ENCODE data around the gene GALNT17.

Gene GALNT17

DNA sequence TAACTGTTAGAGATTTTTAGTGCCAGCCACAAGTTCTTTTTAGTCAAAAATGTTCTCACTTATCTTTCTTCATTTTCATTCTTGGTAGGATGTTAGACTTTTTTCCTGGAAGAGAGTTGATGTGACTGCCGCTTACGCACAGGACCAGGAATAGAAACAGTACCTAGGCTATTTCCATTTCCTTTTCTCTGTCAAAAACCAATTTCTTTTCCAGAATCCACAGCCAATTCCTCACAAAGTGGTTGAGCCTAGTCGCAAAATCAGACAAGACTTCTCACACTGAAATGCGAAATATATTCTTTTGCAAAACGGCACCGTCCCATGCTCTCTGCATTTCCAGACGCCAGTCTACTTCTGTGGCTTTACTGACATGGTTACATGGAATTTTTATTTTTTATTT, 394.2 kb downstream of the GALNT17 start:
- Histone ChIP-seq H3K79me2 (ENCODE audit: control insufficient read depth, insufficient read depth, low read length, poor library complexity) (no peaks in the 10 kb centered on the region), H3K4me2 (ENCODE audit: low read length) (no peak overlapping the region), H3K9ac (ENCODE audit: low read length) (no peak overlapping the region), H3K4me3 (ENCODE audit: low read depth, low read length) (no peak overlapping the region), H2BK120ac (ENCODE audit: insufficient read depth, low read length, poor library complexity) (no peak overlapping the region), H3K14ac (ENCODE audit: low read length) (no peak overlapping the region), H4K12ac (ENCODE audit: low read depth, low read length) (no peak overlapping the region), H3K18ac (ENCODE audit: low read length) (no peak overlapping the region), H4K8ac (ENCODE audit: low read depth, low read length) (no peak overlapping the region), H3K27me3 (ENCODE audit: insufficient read depth, low read length) (no peaks in the 10 kb centered on the region), H2AK5ac (ENCODE audit: low read length) (no peak overlapping the region), H3K27ac (ENCODE audit: low read depth, low read length) (no peak overlapping the region), H3K79me1 (ENCODE audit: low read length) (no peaks in the 10 kb centered on the region), H3K36me3 (ENCODE audit: control insufficient read depth in 1 of 2, insufficient read depth in 2 of 2, low read length in 2 of 2) (no peaks in the 10 kb centered on the region), H3K9me3 (ENCODE audit: insufficient read depth, low read depth, low read length) (peaks cover 3% of the 10 kb centered on the region), H3K4ac (ENCODE audit: low read depth, low read length) (no peak overlapping the region), H2BK12ac (ENCODE audit: low read length) (no peak overlapping the region), H2AFZ (ENCODE audit: insufficient read depth, low read length, poor library complexity) (no peak overlapping the region), H4K91ac (ENCODE audit: low read depth, low read length) (no peak overlapping the region), H3K23ac (ENCODE audit: low read length) (no peak overlapping the region), H3K4me1 (ENCODE audit: control insufficient read depth in 1 of 2, insufficient read depth in 2 of 2, low read length in 2 of 2) (no peaks in the 10 kb centered on the region), H2BK5ac (ENCODE audit: low read depth, low read length, poor library complexity) (no peak overlapping the region)
- DNase-seq, result no peak
- WGBS (ENCODE audit: extremely low coverage, insufficient coverage, insufficient read length), result no CpG with 5 or more reads among the region's 7 CpGs

DNA sequence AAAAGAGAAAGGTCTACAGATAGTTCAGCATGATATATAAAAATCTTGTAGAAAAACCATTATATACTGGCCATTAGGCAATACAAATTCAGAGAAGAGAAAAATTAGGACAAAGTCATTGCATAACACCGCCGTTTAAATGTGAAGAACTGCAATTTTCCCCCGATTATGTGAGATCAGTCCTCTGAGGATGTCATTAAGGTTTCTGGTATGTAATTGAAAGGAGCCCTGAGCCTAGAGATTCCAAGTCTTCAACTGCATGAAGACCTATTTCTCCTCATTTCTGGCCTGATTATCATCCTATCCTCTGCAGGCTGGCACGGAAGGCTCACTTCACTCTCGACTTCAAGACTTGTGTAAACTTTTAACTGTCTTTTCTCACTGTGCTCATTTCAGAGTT, 395.3 kb downstream of the GALNT17 start:
- H2BK5ac ChIP-seq (ENCODE audit: low read depth, low read length, poor library complexity), result no peak overlapping the region
- no peak overlapping the region for H3K4me2 ChIP-seq (ENCODE audit: low read length)
- no peaks in the 10 kb centered on the region for H3K79me1 ChIP-seq (ENCODE audit: low read length)
- H3K36me3 ChIP-seq (ENCODE audit: control insufficient read depth in 1 of 2, insufficient read depth in 2 of 2, low read length in 2 of 2), result no peaks in the 10 kb centered on the region
- H3K27me3 ChIP-seq (ENCODE audit: insufficient read depth, low read length), result no peaks in the 10 kb centered on the region
- H2BK12ac ChIP-seq (ENCODE audit: low read length), result no peak overlapping the region
- H3K9me3 ChIP-seq (ENCODE audit: insufficient read depth, low read depth, low read length), result peaks cover 2% of the 10 kb centered on the region
- no peaks in the 10 kb centered on the region for H3K4me1 ChIP-seq (ENCODE audit: control insufficient read depth in 1 of 2, insufficient read depth in 2 of 2, low read length in 2 of 2)
- no peak overlapping the region for H3K18ac ChIP-seq (ENCODE audit: low read length)
- H3K23ac ChIP-seq (ENCODE audit: low read length), result no peak overlapping the region
- no peak overlapping the region for H4K8ac ChIP-seq (ENCODE audit: low read depth, low read length)
- DNase-seq, result no peak
- H2AK5ac ChIP-seq (ENCODE audit: low read length), result no peak overlapping the region
- no peak overlapping the region for H2AFZ ChIP-seq (ENCODE audit: insufficient read depth, low read length, poor library complexity)
- no peak overlapping the region for H3K9ac ChIP-seq (ENCODE audit: low read length)
- H3K4ac ChIP-seq (ENCODE audit: low read depth, low read length), result no peak overlapping the region
- whole genome bisulfite sequencing (ENCODE audit: extremely low coverage, insufficient coverage, insufficient read length), result no CpG with 5 or more reads among the region's 5 CpGs
- no peak overlapping the region for H4K91ac ChIP-seq (ENCODE audit: low read depth, low read length)
- no peak overlapping the region for H3K4me3 ChIP-seq (ENCODE audit: low read depth, low read length)
- no peak overlapping the region for H3K14ac ChIP-seq (ENCODE audit: low read length)
- no peaks in the 10 kb centered on the region for H3K79me2 ChIP-seq (ENCODE audit: control insufficient read depth, insufficient read depth, low read length, poor library complexity)
- no peak overlapping the region for H3K27ac ChIP-seq (ENCODE audit: low read depth, low read length)
- H4K12ac ChIP-seq (ENCODE audit: low read depth, low read length), result no peak overlapping the region
- no peak overlapping the region for H2BK120ac ChIP-seq (ENCODE audit: insufficient read depth, low read length, poor library complexity)

DNA sequence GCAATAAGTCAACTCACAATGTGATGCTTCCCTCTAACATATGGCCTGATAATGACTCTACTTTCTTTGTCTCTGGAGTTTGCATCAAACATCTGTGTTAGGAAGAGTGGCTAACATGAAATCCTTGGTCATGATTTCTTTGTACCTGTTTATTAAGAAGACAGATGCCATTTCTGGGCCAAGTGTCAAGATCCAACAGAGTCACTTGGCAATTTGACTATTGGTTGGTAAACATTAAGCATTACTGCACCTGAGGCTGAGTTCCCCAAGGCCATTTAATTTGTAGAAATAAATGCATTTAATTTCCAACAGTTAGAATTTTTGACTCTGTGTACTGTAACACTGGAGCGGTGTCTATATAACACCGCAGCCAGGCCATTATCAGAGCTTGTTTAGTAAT, 403.7 kb downstream of the GALNT17 start:
- H3K4me1 ChIP-seq (ENCODE audit: control insufficient read depth in 1 of 2, insufficient read depth in 2 of 2, low read length in 2 of 2), result no peaks in the 10 kb centered on the region
- no peak overlapping the region for H3K4me3 ChIP-seq (ENCODE audit: low read depth, low read length)
- H3K4ac ChIP-seq (ENCODE audit: low read depth, low read length), result no peak overlapping the region
- no peak overlapping the region for H2AFZ ChIP-seq (ENCODE audit: insufficient read depth, low read length, poor library complexity)
- H3K9ac ChIP-seq (ENCODE audit: low read length), result no peak overlapping the region
- WGBS (ENCODE audit: extremely low coverage, insufficient coverage, insufficient read length), result no CpG with 5 or more reads among the region's 2 CpGs
- H4K12ac ChIP-seq (ENCODE audit: low read depth, low read length), result no peak overlapping the region
- H2BK12ac ChIP-seq (ENCODE audit: low read length), result no peak overlapping the region
- H3K79me1 ChIP-seq (ENCODE audit: low read length), result no peaks in the 10 kb centered on the region
- H4K8ac ChIP-seq (ENCODE audit: low read depth, low read length), result no peak overlapping the region
- DNase-seq, result no peak
- H2AK5ac ChIP-seq (ENCODE audit: low read length), result no peak overlapping the region
- H4K91ac ChIP-seq (ENCODE audit: low read depth, low read length), result no peak overlapping the region
- no peaks in the 10 kb centered on the region for H3K79me2 ChIP-seq (ENCODE audit: control insufficient read depth, insufficient read depth, low read length, poor library complexity)
- no peak overlapping the region for H2BK5ac ChIP-seq (ENCODE audit: low read depth, low read length, poor library complexity)
- no peaks in the 10 kb centered on the region for H3K27me3 ChIP-seq (ENCODE audit: insufficient read depth, low read length)
- no peak overlapping the region for H3K18ac ChIP-seq (ENCODE audit: low read length)
- no peak overlapping the region for H3K14ac ChIP-seq (ENCODE audit: low read length)
- no peak overlapping the region for H3K23ac ChIP-seq (ENCODE audit: low read length)
- H3K4me2 ChIP-seq (ENCODE audit: low read length), result no peak overlapping the region
- H3K36me3 ChIP-seq (ENCODE audit: control insufficient read depth in 1 of 2, insufficient read depth in 2 of 2, low read length in 2 of 2), result no peaks in the 10 kb centered on the region
- H2BK120ac ChIP-seq (ENCODE audit: insufficient read depth, low read length, poor library complexity), result no peak overlapping the region
- H3K27ac ChIP-seq (ENCODE audit: low read depth, low read length), result no peak overlapping the region
- H3K9me3 ChIP-seq (ENCODE audit: insufficient read depth, low read depth, low read length), result no peaks in the 10 kb centered on the region

DNA sequence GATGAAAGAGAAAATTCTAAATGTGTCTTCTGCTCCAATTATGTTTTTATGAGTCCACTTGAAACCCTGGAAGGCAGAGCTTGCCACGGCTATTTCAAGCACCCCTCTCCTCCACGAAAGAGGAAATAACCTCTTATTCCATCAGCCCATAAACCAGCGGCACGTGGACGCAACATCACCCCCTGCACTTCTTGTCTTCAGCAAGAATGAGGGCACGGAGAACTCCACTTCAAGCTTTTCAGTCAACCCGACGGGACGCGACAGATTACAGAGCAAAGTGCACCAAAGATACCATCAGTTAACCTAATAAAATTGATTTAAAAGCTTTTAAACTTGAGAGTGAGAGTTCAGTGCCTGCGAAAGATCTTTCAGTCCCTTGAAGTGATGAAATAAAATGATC, 406.3 kb downstream of the GALNT17 start:
- Histone ChIP-seq H4K8ac (ENCODE audit: low read depth, low read length) (no peak overlapping the region), H2AFZ (ENCODE audit: insufficient read depth, low read length, poor library complexity) (no peak overlapping the region), H3K79me1 (ENCODE audit: low read length) (no peaks in the 10 kb centered on the region), H4K12ac (ENCODE audit: low read depth, low read length) (no peak overlapping the region), H2BK120ac (ENCODE audit: insufficient read depth, low read length, poor library complexity) (no peak overlapping the region), H2BK12ac (ENCODE audit: low read length) (no peak overlapping the region), H2AK5ac (ENCODE audit: low read length) (no peak overlapping the region), H3K27me3 (ENCODE audit: insufficient read depth, low read length) (no peaks in the 10 kb centered on the region), H3K79me2 (ENCODE audit: control insufficient read depth, insufficient read depth, low read length, poor library complexity) (no peaks in the 10 kb centered on the region), H3K4ac (ENCODE audit: low read depth, low read length) (no peak overlapping the region), H3K9me3 (ENCODE audit: insufficient read depth, low read depth, low read length) (no peaks in the 10 kb centered on the region), H3K23ac (ENCODE audit: low read length) (no peak overlapping the region), H3K4me2 (ENCODE audit: low read length) (no peak overlapping the region), H3K4me3 (ENCODE audit: low read depth, low read length) (no peak overlapping the region), H3K36me3 (ENCODE audit: control insufficient read depth in 1 of 2, insufficient read depth in 2 of 2, low read length in 2 of 2) (no peaks in the 10 kb centered on the region), H3K9ac (ENCODE audit: low read length) (no peak overlapping the region), H3K27ac (ENCODE audit: low read depth, low read length) (no peak overlapping the region), H2BK5ac (ENCODE audit: low read depth, low read length, poor library complexity) (no peak overlapping the region), H3K14ac (ENCODE audit: low read length) (no peak overlapping the region), H3K4me1 (ENCODE audit: control insufficient read depth in 1 of 2, insufficient read depth in 2 of 2, low read length in 2 of 2) (no peaks in the 10 kb centered on the region), H4K91ac (ENCODE audit: low read depth, low read length) (no peak overlapping the region), H3K18ac (ENCODE audit: low read length) (no peak overlapping the region)
- WGBS (ENCODE audit: extremely low coverage, insufficient coverage, insufficient read length), result no CpG with 5 or more reads among the region's 11 CpGs
- no peak for DNase-seq
